ENCODE results near the gene VPS54.
A peak's percentile ranks its signal among the peaks of the same experiment; 100 is the strongest.

VPS54 gene

DNA sequence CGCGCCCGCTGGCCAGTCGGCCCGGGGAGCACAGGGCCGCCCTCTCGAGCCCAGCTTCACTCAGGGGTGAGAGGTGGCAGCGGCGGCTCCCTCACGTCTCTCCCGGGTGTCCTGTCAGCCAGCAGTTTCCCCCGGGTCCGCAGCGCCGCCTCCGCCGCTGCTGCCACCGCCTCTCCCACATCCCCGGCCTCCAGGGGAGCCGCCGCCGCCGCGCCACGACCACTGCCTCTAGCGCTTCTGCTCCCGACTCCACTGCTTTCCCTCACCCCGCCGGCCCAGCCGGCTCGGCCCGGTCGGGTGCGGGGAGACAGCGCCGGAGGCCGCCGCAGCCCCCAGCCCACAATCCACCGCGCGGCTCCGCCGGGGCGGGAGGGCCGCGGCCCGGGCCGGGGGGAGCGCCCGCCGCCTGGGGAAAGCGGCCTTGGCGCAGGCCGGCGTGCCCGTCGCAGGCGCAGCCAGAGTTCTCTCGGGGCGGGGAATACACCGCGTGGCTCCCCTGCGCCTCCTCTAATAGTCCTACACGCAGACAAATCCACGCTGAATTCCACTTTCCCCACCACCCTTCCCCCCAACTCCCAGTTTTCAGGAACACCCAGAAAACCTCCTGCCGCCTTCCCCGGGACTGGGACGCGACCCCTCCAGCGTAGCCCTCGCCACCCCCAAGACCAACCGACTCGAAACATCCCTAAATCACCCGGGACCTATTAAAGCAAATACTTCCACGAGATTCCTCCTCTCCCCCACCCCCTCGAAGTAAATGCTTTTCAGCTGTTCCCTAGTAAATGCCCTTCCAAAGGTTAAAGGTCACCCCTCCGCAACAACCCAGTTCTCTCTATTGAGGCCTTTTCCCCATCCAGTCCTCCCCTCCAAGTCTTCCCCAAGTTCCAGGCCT, at the start of gene VPS54:
Gene VPS54 (minus strand): TSS at position 346 of the 892 bp plus-strand sequence. CDS start 35,429 bp downstream, outside the sequence.
- H3K4me3 ChIP-seq (ENCODE audit: low read length) = peak within 1 kb of the TSS; percentile 83
- no peak for DNase-seq (ENCODE audit: low read depth)
- TF ChIP-seq, protein P1, sequence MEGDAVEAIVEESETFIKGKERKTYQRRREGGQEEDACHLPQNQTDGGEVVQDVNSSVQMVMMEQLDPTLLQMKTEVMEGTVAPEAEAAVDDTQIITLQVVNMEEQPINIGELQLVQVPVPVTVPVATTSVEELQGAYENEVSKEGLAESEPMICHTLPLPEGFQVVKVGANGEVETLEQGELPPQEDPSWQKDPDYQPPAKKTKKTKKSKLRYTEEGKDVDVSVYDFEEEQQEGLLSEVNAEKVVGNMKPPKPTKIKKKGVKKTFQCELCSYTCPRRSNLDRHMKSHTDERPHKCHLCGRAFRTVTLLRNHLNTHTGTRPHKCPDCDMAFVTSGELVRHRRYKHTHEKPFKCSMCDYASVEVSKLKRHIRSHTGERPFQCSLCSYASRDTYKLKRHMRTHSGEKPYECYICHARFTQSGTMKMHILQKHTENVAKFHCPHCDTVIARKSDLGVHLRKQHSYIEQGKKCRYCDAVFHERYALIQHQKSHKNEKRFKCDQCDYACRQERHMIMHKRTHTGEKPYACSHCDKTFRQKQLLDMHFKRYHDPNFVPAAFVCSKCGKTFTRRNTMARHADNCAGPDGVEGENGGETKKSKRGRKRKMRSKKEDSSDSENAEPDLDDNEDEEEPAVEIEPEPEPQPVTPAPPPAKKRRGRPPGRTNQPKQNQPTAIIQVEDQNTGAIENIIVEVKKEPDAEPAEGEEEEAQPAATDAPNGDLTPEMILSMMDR (conservative IDR thresholded peaks at IDR 0.05; ENCODE audit: low read depth, low read length) = no peak

DNA sequence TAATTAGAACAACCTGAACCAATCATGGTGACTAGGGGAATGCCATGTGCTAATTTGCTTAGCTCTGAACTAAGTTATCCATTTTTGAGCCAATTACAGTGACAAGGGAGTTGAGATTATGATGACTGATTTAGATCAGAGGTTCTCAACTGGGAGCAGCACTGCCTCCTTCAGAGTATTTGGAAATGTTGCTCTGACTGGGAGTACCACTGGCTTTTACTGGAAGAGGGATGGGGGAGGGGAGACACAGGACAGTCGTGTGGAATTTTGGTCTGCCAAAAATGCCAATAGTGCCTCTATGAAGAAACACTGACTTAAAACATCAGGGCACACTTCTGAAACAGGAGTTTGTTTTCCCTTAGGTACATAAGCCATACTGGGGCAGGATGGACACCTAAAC, 48.1 kb upstream of the VPS54 start:
- TF ChIP-seq, protein P1 (conservative IDR thresholded peaks at IDR 0.05; ENCODE audit: low read depth, low read length) = no peak
- no peak for DNase-seq (ENCODE audit: low read depth)
- H3K4me3 ChIP-seq (ENCODE audit: low read length) = no peak overlapping the region

DNA sequence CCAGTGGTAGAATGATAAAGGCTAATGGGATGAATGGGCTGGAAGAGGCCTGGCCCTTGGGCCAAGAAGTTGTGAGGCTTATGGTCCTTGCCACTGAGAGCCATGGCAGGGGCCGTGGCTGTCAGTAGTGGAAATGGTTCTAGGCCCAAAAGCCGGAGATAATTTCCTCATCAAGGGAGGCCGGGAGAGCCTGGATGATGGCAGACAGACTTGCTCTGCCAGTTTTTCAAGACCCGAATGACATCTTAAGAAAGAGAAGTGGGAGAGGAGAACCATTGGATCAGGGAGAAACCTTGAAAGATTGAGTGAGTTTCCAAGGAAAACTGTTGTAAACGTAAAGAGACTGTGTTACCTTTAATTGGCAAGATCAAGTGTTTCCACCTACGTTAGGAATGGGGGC, 46.3 kb upstream of the VPS54 start:
- TF ChIP-seq, protein P1 (conservative IDR thresholded peaks at IDR 0.05; ENCODE audit: low read depth, low read length) = no peak
- no peak for DNase-seq (ENCODE audit: low read depth)
- no peak overlapping the region for H3K4me3 ChIP-seq (ENCODE audit: low read length)

DNA sequence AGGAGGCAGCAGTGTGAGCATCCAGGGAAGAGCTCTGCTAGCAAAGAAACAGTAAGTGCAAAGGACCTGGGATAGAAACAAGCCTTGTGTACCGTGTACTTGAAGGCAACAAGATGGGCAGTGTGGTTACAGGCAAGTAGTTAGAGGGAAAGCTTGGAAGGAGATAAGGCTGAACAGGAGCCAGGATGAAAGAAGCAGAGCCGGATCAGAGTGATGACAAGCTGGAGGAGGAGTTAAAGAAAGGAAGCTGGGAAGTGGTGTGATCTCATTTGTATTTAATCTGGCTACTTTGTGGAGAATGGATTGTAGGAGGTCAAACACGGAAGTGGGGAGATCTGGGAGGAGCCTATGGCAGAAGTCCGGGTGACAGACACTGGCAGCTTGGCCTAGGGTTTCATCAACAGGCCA, 44.7 kb upstream of the VPS54 start:
- no peak overlapping the region for H3K4me3 ChIP-seq (ENCODE audit: low read length)
- TF ChIP-seq, protein P1 (conservative IDR thresholded peaks at IDR 0.05; ENCODE audit: low read depth, low read length) = no peak
- peak; percentile 72 for DNase-seq (ENCODE audit: low read depth)

- no peak overlapping the region for H3K4me3 ChIP-seq (ENCODE audit: low read length)
- no peak for DNase-seq (ENCODE audit: low read depth)
- TF ChIP-seq, protein P1 (conservative IDR thresholded peaks at IDR 0.05; ENCODE audit: low read depth, low read length) = no peak
Observed at GRCh38 chr2:64063454-64063853, 44.2 kb upstream of the VPS54 start.

DNA sequence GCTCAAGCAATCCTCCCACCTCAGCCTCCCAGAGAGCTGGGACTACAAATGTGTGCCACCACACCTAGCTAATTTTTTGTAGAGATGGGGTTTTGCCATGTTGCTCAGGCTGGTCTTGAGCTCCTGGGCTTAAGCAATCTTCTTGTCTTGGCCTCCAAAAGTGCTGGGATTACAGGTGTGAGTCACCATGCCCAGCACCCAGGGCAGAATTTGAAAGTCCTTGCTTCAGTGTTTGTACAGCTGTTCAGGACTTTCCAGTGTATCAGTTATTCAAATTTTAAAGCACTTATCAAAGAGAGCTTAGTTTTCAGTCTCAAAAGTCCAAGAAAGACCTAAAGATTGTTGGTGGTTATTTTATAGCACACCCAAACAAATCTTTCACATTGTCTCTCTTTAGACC, 43.6 kb upstream of the VPS54 start:
- no peak overlapping the region for H3K4me3 ChIP-seq (ENCODE audit: low read length)
- DNase-seq (ENCODE audit: low read depth) = peak; percentile 36
- TF ChIP-seq, protein P1 (conservative IDR thresholded peaks at IDR 0.05; ENCODE audit: low read depth, low read length) = no peak

DNA sequence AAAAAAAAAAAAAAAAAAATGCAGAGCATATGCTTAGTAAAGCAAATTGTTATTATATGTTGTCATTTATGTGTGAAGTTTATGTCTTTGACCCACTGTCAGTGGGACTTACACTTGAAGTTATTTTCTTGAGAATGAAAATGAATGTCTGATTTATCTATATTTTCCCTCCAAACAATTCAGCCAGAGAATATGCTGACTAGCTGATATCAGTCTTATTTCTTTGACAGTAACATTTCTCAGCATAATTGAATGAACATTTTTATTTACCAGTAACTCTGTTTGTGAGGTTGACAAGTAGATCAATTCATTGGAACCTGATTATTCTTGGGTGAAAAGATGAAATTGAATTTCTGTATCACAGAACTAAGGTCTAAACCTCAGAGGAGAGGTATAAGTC, 40.0 kb upstream of the VPS54 start:
- DNase-seq (ENCODE audit: low read depth) = no peak
- TF ChIP-seq, protein P1 (conservative IDR thresholded peaks at IDR 0.05; ENCODE audit: low read depth, low read length) = no peak
- no peak overlapping the region for H3K4me3 ChIP-seq (ENCODE audit: low read length)
